Measurements from ENCODE around the gene ISCU. TPM values are rescaled to one million over a fixed set of nuclear protein-coding genes. Genes with fewer than 3 reads are reported as not detected.

The ISCU gene
- total RNA-seq, 4 donors from 2014 or later = 189 to 297 (median 212) TPM

DNA sequence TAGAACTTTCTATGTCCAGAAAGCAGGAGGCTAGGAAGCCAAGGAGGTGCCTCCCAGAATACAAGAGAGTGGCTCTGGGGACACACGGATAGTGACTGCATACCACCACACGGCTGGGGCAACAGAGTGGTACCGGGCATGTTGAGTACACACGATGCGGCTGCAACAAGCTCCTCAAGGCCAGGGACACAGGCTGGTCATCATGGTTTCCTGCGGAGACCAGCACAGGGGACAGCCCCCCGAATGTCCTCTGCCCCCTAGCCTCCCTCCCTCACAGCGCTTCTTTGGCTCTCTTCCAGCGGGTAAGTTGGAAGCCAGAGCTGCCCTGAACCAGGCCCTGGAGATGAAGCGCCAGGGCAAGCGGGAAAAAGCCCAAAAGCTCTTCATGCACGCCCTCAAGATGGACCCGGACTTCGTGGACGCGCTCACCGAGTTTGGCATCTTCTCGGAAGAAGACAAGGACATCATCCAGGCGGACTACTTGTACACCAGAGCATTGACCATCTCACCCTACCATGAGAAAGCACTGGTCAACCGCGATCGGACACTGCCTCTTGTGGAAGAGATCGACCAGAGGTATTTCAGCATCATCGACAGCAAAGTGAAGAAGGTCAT is 44.2 kb upstream of the ISCU start:
- TF ChIP-seq, protein P1, sequence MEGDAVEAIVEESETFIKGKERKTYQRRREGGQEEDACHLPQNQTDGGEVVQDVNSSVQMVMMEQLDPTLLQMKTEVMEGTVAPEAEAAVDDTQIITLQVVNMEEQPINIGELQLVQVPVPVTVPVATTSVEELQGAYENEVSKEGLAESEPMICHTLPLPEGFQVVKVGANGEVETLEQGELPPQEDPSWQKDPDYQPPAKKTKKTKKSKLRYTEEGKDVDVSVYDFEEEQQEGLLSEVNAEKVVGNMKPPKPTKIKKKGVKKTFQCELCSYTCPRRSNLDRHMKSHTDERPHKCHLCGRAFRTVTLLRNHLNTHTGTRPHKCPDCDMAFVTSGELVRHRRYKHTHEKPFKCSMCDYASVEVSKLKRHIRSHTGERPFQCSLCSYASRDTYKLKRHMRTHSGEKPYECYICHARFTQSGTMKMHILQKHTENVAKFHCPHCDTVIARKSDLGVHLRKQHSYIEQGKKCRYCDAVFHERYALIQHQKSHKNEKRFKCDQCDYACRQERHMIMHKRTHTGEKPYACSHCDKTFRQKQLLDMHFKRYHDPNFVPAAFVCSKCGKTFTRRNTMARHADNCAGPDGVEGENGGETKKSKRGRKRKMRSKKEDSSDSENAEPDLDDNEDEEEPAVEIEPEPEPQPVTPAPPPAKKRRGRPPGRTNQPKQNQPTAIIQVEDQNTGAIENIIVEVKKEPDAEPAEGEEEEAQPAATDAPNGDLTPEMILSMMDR (IDR thresholded peaks at IDR 0.05; ENCODE audit: low read depth) = no peak

DNA sequence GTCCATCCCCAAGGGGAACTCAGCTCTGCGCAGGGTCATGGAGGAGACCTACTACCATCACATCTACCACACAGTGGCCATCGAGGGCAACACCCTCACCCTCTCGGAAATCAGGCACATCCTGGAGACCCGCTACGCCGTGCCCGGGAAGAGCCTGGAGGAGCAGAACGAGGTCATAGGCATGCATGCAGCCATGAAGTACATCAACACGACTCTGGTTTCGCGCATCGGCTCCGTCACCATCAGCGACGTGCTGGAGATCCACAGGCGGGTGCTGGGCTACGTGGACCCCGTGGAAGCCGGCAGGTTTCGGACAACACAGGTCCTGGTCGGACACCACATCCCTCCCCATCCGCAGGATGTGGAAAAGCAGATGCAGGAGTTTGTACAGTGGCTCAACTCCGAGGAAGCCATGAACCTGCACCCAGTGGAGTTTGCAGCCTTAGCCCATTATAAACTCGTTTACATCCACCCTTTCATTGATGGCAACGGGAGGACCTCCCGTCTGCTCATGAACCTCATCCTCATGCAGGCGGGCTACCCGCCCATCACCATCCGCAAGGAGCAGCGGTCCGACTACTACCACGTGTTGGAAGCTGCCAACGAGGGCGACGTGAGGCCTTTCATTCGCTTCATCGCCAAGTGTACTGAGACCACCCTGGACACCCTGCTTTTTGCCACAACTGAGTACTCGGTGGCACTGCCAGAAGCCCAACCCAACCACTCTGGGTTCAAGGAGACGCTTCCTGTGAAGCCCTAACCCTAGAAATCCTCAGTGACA is 43.5 kb upstream of the ISCU start:
- TF ChIP-seq, protein P1 (IDR thresholded peaks at IDR 0.05; ENCODE audit: low read depth) = no peak

DNA sequence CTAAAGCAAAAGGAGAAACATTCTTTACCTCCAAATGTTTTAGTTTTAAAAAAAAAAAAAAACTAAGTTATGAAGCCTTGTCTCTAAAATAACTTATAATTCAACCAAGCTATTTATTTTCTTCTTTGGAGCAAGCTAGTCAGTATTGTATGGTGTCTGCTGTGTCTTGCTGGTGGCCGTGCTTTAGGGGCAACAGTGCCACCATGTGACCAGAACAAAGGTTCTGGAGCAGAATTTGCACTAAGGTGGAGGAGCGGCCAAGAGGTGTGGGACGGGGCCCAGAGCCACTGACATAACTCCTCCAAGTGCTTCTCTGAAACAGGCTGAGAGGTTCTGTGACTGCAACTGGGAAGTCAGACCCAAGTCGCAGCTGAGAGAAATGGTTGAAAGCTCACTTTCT is 42.8 kb upstream of the ISCU start:
- TF ChIP-seq, protein P1 (IDR thresholded peaks at IDR 0.05; ENCODE audit: low read depth) = no peak

DNA sequence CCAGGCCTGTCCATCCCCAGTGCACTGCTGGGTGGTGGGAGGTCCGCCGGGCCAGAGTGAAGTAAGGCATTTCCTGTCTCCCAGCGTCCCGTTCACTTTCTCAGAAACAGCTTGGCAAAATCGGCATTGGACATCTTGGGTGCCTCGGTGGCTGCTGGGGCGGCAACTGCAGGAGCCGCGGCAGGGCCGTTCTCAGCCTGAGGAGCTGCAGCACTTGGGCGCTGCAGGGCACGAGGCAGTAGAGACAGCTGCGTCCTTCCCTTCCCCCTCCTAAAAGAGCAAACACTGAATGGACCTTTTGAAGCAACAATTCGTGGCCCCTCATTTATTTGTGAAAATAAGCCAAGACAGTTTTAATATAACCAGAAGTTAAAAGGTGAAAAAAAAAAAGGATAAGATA is 39.0 kb upstream of the ISCU start:
- TF ChIP-seq, protein P1 (IDR thresholded peaks at IDR 0.05; ENCODE audit: low read depth) = no peak

DNA sequence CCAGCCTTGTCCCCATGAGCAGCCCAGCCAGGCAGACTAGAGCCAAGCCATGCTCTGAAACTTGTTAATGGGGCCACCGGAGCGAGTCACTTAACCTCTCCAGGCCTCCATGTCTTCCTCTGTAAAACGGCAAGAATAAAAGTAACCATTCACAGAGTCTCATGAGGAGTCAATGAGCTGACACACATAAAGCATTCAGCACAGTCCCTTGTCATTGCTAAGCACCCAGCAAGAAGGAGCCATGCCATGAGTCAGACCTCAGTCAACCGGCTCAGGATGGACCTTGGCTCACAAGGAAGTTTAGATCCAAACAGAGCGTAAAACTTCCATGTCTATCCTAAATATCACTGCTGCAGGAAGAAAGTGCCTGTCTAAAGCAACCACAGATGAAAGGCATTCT is 36.7 kb upstream of the ISCU start:
- TF ChIP-seq, protein P1 (IDR thresholded peaks at IDR 0.05; ENCODE audit: low read depth) = no peak

DNA sequence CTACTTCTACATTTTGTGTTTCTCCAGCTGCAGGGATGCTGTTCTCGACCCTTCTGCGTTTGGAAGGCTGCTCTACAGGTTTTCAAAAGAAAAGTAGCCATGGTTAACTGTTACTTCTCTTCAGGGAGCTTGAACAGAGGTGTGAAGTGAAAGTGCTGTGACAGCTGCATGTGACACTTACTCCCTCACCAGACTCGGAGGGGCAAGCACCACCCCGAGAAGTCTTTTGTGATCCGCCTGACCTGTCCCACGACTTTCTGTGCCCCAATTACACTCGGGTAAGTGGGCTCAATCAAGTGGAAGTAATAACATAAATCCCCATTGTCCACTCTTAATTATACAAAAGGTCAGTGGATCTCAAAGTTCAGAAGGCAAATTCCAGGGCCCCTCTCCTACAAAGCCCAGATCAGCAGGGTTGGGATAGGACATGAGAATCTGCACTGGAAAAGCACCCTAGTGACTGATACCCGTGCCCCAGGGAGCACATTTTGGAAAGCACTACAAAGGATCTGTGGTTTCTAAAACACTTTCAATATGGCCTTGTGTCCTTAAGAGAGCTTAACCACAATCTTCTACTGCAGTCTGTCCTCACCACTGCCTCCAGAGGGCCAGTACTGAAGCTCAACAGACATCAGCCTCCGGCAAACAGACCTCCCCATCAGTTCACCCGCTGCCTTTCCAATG is 35.8 kb upstream of the ISCU start:
- TF ChIP-seq, protein P1 (IDR thresholded peaks at IDR 0.05; ENCODE audit: low read depth) = no peak

DNA sequence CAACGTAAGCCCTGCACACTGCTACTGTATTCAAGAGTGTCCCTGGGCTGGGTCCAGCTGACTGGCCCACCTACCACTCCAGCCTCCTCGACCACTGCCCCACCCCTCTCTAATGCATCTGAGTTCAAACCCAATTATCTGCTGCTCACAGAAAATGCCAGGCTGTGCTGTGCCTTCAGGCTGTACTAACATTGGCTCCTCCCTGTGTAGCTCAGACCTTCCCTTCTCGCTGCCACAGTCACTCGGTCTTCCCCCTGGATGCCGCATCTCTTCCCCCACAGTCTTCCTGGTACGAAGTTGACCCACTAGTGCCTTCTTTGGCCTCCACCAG is 35.3 kb upstream of the ISCU start:
- TF ChIP-seq, protein P1 (IDR thresholded peaks at IDR 0.05; ENCODE audit: low read depth) = no peak

All from subcutaneous adipose tissue (tissue), 4 donors.